SK-N-SH treated with all-trans-retinoic acid at 6 μM for 48 hours (cell line): Measurements from ENCODE around the gene KLHL29.

ENCODE experiments used
- ATAC-seq: fragments of 200-7000 bp; cut with Tn5 transposase; 3 replicates; pipeline ENCODE4 v1.9.1; 2020; ENCODE audit warnings: mild to moderate bottlenecking, moderate library complexity
- ARNTL ChIP-seq: fragments of 450-650 bp; formaldehyde crosslinking; IDR thresholded peaks from 2 replicates; pipeline ENCODE4 v1.5.0; 2020; ENCODE audit warnings: low read depth, mild to moderate bottlenecking, moderate library complexity, borderline replicate concordance
- CSDC2 ChIP-seq: fragments of 250-450 bp; sonication (Bioruptor Pico); IDR thresholded peaks from 2 replicates; pipeline ENCODE4 v1.5.0; 2020; ENCODE audit warnings: mild to moderate bottlenecking, moderate library complexity
- CSRNP3 ChIP-seq: fragments of 250-450 bp; sonication (Bioruptor Pico); IDR thresholded peaks from 2 replicates; pipeline ENCODE4 v1.5.1; 2021; ENCODE audit warnings: mild to moderate bottlenecking, moderate library complexity
- ESRRG ChIP-seq: fragments of 250-450 bp; sonication (Bioruptor Pico); IDR thresholded peaks from 2 replicates; pipeline ENCODE4 v1.6.1; 2021; ENCODE audit warnings: mild to moderate bottlenecking
- GLIS3 ChIP-seq: fragments of 250-450 bp; sonication (Bioruptor Pico); IDR thresholded peaks from 2 replicates; pipeline ENCODE4 v1.5.0; 2020; ENCODE audit warnings: mild to moderate bottlenecking, moderate library complexity
- ISL1 ChIP-seq: fragments of 250-450 bp; sonication (Bioruptor Pico); IDR thresholded peaks from 2 replicates; pipeline ENCODE4 v2.1.2; 2022; ENCODE audit warnings: mild to moderate bottlenecking, moderate library complexity
- OSR1 ChIP-seq: fragments of 250-450 bp; sonication (Bioruptor Pico); IDR thresholded peaks from 2 replicates; pipeline ENCODE4 v1.8.0; 2022; ENCODE audit warnings: moderate library complexity, mild to moderate bottlenecking, inconsistent platforms
- POU6F1 ChIP-seq: fragments of 250-450 bp; sonication (Bioruptor Pico); IDR thresholded peaks from 2 replicates; pipeline ENCODE4 v1.8.0; 2021; ENCODE audit warnings: low read depth, mild to moderate bottlenecking, moderate library complexity, borderline replicate concordance
- PPARA ChIP-seq: fragments of 250-450 bp; sonication (Bioruptor Pico); IDR thresholded peaks from 2 replicates; pipeline ENCODE4 v1.5.0; 2020; ENCODE audit warnings: mild to moderate bottlenecking, borderline replicate concordance
- RARB ChIP-seq: fragments of 250-450 bp; sonication (Bioruptor Pico); IDR thresholded peaks from 2 replicates; pipeline ENCODE4 v1.8.0; 2021; ENCODE audit warnings: mild to moderate bottlenecking, moderate library complexity
- SNAI2 ChIP-seq: fragments of 250-450 bp; sonication (Bioruptor Pico); IDR thresholded peaks from 2 replicates; pipeline ENCODE4 v1.5.0; 2020; ENCODE audit warnings: mild to moderate bottlenecking, moderate library complexity
- TCF4 ChIP-seq: fragments of 250-450 bp; sonication (Bioruptor Pico); IDR thresholded peaks from 2 replicates; pipeline ENCODE4 v1.8.0; 2021; ENCODE audit warnings: mild to moderate bottlenecking, moderate library complexity, borderline replicate concordance
- ZC3H10 ChIP-seq: fragments of 250-450 bp; sonication (Bioruptor Pico); IDR thresholded peaks from 2 replicates; pipeline ENCODE4 v1.5.1; 2021; ENCODE audit warnings: mild to moderate bottlenecking, moderate library complexity
- ZFP3 ChIP-seq: fragments of 250-450 bp; sonication (Bioruptor Pico); IDR thresholded peaks from 2 replicates; pipeline ENCODE4 v1.5.0; 2020; ENCODE audit warnings: mild to moderate bottlenecking, moderate library complexity
- ZFP30 ChIP-seq: fragments of 450-650 bp; formaldehyde crosslinking; IDR thresholded peaks from 2 replicates; pipeline ENCODE4 v1.5.0; 2022; ENCODE audit warnings: mild to moderate bottlenecking, moderate library complexity
- ZNF565 ChIP-seq: fragments of 450-650 bp; formaldehyde crosslinking; conservative IDR thresholded peaks from 2 replicates; pipeline ENCODE4 v1.5.0; 2020; ENCODE audit warnings: low read depth, mild to moderate bottlenecking, moderate library complexity
- ZNF70 ChIP-seq: fragments of 450-650 bp; formaldehyde crosslinking; IDR thresholded peaks from 2 replicates; pipeline ENCODE4 v1.5.0; 2020; ENCODE audit warnings: mild to moderate bottlenecking, moderate library complexity
- TF ChIP-seq, protein P1 (sequence below): fragments of 250-450 bp; sonication (Bioruptor Pico); IDR thresholded peaks from 2 replicates; pipeline ENCODE4 v1.8.0; 2020; ENCODE audit warnings: mild to moderate bottlenecking, moderate library complexity, borderline replicate concordance
- TF ChIP-seq, protein P2 (sequence below): fragments of 250-450 bp; sonication (Bioruptor Pico); IDR thresholded peaks from 2 replicates; pipeline ENCODE4 v1.5.1; 2020; ENCODE audit warnings: low read depth, mild to moderate bottlenecking, moderate library complexity

The KLHL29 gene

DNA sequence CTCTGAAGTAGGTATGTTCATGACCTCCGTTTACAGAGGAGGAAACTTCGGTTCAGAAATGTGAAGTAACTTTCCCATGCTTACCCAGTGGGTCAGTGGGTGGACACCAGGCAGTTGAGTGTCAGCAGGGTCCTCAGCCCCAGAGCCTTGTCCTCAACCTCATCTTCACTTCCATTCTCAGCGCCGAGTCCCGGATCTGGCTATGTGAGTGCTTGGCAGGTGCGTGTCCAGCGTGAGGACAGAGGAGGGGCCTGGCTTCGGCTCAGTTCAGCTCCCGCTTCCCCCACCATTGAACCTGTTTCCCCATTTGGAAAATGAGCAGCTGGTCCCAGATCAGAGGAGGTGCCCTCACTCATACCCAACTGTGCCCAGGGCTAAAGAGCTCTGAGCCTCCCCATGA lies 274.3 kb downstream of the KLHL29 start:
- no peak for ATAC-seq
- TF ChIP-seq CSDC2: no peak
- no peak for TF ChIP-seq ZNF70 (CRISPR knock-in tag)
- no peak for TF ChIP-seq OSR1
- no peak for TF ChIP-seq ARNTL (CRISPR knock-in tag)
- TF ChIP-seq ZNF565: no peak
- TF ChIP-seq GLIS3 (CRISPR knock-in tag): no peak
- TF ChIP-seq, protein P1, sequence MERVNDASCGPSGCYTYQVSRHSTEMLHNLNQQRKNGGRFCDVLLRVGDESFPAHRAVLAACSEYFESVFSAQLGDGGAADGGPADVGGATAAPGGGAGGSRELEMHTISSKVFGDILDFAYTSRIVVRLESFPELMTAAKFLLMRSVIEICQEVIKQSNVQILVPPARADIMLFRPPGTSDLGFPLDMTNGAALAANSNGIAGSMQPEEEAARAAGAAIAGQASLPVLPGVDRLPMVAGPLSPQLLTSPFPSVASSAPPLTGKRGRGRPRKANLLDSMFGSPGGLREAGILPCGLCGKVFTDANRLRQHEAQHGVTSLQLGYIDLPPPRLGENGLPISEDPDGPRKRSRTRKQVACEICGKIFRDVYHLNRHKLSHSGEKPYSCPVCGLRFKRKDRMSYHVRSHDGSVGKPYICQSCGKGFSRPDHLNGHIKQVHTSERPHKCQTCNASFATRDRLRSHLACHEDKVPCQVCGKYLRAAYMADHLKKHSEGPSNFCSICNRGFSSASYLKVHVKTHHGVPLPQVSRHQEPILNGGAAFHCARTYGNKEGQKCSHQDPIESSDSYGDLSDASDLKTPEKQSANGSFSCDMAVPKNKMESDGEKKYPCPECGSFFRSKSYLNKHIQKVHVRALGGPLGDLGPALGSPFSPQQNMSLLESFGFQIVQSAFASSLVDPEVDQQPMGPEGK (CRISPR knock-in tag): no peak
- TF ChIP-seq TCF4 (CRISPR knock-in tag): no peak
- no peak for TF ChIP-seq ISL1 (CRISPR knock-in tag)
- no peak for TF ChIP-seq ZFP3 (CRISPR knock-in tag)
- TF ChIP-seq ZFP30 (CRISPR knock-in tag): no peak
- TF ChIP-seq RARB (CRISPR knock-in tag): no peak
- TF ChIP-seq CSRNP3 (CRISPR knock-in tag): no peak

GRCh38 chr2:23659773-23660172 lies 274.8 kb downstream of the KLHL29 start:
- no peak for ATAC-seq
- TF ChIP-seq POU6F1: no peak
- TF ChIP-seq RARB (CRISPR knock-in tag): no peak
- no peak for TF ChIP-seq ARNTL (CRISPR knock-in tag)
- TF ChIP-seq ISL1 (CRISPR knock-in tag): no peak
- TF ChIP-seq ZC3H10 (CRISPR knock-in tag): no peak
- no peak for TF ChIP-seq ZFP3 (CRISPR knock-in tag)
- TF ChIP-seq, protein P2, sequence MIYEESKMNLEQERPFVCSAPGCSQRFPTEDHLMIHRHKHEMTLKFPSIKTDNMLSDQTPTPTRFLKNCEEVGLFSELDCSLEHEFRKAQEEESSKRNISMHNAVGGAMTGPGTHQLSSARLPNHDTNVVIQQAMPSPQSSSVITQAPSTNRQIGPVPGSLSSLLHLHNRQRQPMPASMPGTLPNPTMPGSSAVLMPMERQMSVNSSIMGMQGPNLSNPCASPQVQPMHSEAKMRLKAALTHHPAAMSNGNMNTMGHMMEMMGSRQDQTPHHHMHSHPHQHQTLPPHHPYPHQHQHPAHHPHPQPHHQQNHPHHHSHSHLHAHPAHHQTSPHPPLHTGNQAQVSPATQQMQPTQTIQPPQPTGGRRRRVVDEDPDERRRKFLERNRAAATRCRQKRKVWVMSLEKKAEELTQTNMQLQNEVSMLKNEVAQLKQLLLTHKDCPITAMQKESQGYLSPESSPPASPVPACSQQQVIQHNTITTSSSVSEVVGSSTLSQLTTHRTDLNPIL (CRISPR knock-in tag): no peak
- no peak for TF ChIP-seq TCF4 (CRISPR knock-in tag)
- TF ChIP-seq OSR1: no peak
- TF ChIP-seq SNAI2 (CRISPR knock-in tag): no peak
- no peak for TF ChIP-seq GLIS3 (CRISPR knock-in tag)
- TF ChIP-seq PPARA: no peak
- TF ChIP-seq ZNF565: no peak
- no peak for TF ChIP-seq ESRRG
- no peak for TF ChIP-seq CSDC2
- TF ChIP-seq, protein P1 (CRISPR knock-in tag): no peak
- no peak for TF ChIP-seq ZNF70 (CRISPR knock-in tag)

- TF ChIP-seq ZFP3 (CRISPR knock-in tag) (no peak), ESRRG (no peak)
- TF ChIP-seq, all 23 proteins: peak for 0
- ATAC-seq: no peak
Observed at GRCh38 chr2:23660237-23660636, 275.3 kb downstream of the KLHL29 start.

DNA sequence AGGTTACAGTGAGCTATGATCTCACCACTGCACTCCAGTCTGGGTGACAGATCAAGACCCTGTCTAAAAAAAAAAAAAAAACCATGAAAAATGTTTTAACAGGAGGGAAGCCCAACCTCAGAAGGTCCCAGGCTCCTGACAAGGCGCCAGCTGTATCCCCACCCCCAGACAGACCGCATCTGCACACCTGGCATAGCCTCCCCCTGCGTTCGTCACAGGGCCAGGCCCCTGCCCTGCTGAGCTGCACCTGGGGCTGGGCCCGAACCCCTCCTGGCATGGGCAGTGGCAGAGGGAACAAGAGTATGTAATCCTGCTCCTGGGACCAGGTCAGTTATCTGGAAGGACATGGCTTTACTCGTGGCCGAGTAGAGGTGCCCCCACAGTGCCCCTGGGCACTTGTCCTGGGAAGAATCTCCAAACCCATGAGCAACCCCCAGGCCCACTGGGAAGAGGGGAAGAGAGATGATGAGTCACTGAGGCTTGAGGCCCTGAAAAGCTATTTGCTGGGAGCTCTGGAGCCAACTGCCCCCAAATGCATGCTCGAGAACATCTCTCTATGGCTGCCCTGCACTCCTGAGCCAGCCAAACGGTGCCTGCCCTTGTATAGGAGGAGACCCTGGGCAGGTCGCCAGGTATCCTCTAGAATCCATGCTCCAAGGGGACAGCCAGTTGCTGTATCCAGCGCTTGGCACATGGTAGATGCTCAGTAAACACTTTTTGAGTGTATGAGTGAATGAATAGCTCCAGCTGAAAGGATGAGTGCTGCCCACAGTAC lies 276.5 kb downstream of the KLHL29 start:
- ATAC-seq: no peak
- no peak for TF ChIP-seq GLIS3 (CRISPR knock-in tag)
- TF ChIP-seq TCF4 (CRISPR knock-in tag): no peak
- no peak for TF ChIP-seq PPARA
